CD1c-positive myeloid dendritic cell (primary cell): ENCODE data around the gene PCDH17.

Source experiments
- DNase-seq: peaks from one replicate; pipeline ENCODE4 v3.0.0-alpha.2; 2016; ENCODE audit errors: extremely low spot score

The PCDH17 gene

GRCh38 chr13:57636816-57637215 lies 5.3 kb downstream of the PCDH17 start:
- DNase-seq: no peak

GRCh38 chr13:57637515-57637914 lies 6.0 kb downstream of the PCDH17 start:
- no peak for DNase-seq

GRCh38 chr13:57638186-57638890 lies 6.8 kb downstream of the PCDH17 start:
- DNase-seq: no peak

- DNase-seq: no peak
Measured at GRCh38 chr13:57640607-57641006, 9.1 kb downstream of the PCDH17 start.

GRCh38 chr13:57641051-57641450 lies 9.5 kb downstream of the PCDH17 start:
- no peak for DNase-seq

- no peak for DNase-seq
Measured at GRCh38 chr13:57644106-57644505, 12.6 kb downstream of the PCDH17 start.

GRCh38 chr13:57653229-57653989 lies 21.9 kb downstream of the PCDH17 start:
- DNase-seq: no peak

- no peak for DNase-seq
Measured at GRCh38 chr13:57665481-57665880, 33.9 kb downstream of the PCDH17 start.

- no peak for DNase-seq
Measured at GRCh38 chr13:57666131-57666953, 34.8 kb downstream of the PCDH17 start.

- no peak for DNase-seq
Measured at GRCh38 chr13:57672168-57672567, 40.6 kb downstream of the PCDH17 start.

GRCh38 chr13:57673197-57673596 lies 41.7 kb downstream of the PCDH17 start:
- DNase-seq: no peak

GRCh38 chr13:57675526-57675925 lies 44.0 kb downstream of the PCDH17 start:
- DNase-seq: no peak

GRCh38 chr13:57680609-57681008 lies 49.1 kb downstream of the PCDH17 start:
- DNase-seq: no peak

GRCh38 chr13:57682128-57682716 lies 50.7 kb downstream of the PCDH17 start:
- DNase-seq: no peak

- no peak for DNase-seq
Measured at GRCh38 chr13:57698851-57699250, 67.3 kb downstream of the PCDH17 start.

- DNase-seq: no peak
Measured at GRCh38 chr13:57704031-57704430, 72.5 kb downstream of the PCDH17 start.

GRCh38 chr13:57716295-57716694 lies 84.8 kb downstream of the PCDH17 start:
- no peak for DNase-seq

GRCh38 chr13:57724486-57725272 lies 93.1 kb downstream of the PCDH17 start:
- DNase-seq: no peak

GRCh38 chr13:57725480-57725879 lies 93.9 kb downstream of the PCDH17 start:
- DNase-seq: no peak

- DNase-seq: no peak
Measured at GRCh38 chr13:57726981-57727380, 95.4 kb downstream of the PCDH17 start.

- DNase-seq: no peak
Measured at GRCh38 chr13:57734306-57734705, 102.8 kb downstream of the PCDH17 start.
